ENCODE results near the gene BCAT1. TPM values are rescaled to one million over a fixed set of nuclear protein-coding genes. Genes with fewer than 3 reads are reported as not detected.

The BCAT1 gene
- total and polyA plus RNA-seq, 2 of the 8 experiments (the other 6 are each of a cell fraction or from before 2014, with no cell fraction given) = 19.7 to 263 TPM

DNA sequence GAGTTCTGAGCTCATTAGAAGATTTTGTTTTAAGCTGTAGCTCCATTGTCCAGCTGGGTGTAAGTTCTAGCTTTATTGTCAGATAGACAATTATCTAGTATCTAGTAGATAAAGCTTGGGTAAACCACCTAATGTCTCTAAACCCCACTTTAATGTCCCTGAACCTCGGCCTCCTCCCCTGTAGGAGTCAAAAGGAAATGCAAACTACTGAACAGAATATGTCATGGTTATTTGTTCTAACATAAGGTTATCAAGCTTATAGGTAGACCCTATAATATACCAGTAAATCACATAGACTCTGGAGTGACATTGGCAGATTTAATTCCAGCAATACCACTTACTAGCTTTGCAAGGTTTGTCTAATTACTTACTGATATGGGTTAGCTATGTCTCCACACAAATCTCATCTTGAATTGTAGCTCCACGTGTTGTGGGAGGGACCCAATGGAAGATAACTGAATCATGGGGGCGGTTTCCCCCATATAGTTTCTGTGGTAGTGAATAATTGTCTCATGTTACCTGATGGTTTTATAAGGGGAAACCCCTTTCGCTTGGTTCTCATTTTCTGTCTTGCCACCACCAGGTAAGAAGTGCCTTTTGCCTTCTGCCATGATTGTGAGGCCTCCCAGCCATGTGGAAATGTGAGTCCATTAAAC is 29.4 kb downstream of the BCAT1 start (continued):
- TF ChIP-seq SIN3A (conservative IDR thresholded peaks at IDR 0.05 in 1 of 2, IDR thresholded peaks at IDR 0.05 in 1 of 2; ENCODE audit: low read depth in 1 of 2, low read length in 2 of 2) (no peak), EZH2 (IDR thresholded peaks at IDR 0.05; ENCODE audit: low read depth, low read length, severe bottlenecking) (no peak)

All from H1 (cell line).